HL-60 (cell line): ENCODE results near the gene S1PR2.
A peak's percentile ranks its signal among the peaks of the same experiment; 100 is the strongest.

Experiments used
- DNase-seq, 2 experiments: peaks; one replicate each; pipeline ENCODE4 v3.0.0-alpha.2; 2010 to 2020; ENCODE audit warnings: low read depth in 1 of 2, low spot score in 1 of 2
- H3K27ac ChIP-seq: fragments of 250-450 bp; sonication (Bioruptor Pico); replicated peaks from 2 replicates; pipeline ENCODE4 v1.5.1; 2020; ENCODE audit warnings: mild to moderate bottlenecking, moderate library complexity
- H3K27me3 ChIP-seq: fragments of 250-450 bp; sonication (Bioruptor Pico); 2 replicates; pipeline ENCODE4 v1.5.1; 2021; ENCODE audit warnings: mild to moderate bottlenecking, moderate library complexity; ENCODE audit not compliant: insufficient read depth, poor library complexity, severe bottlenecking
- H3K4me3 ChIP-seq: replicated peaks from 2 replicates; pipeline ENCODE4 v1.5.1; 2011; ENCODE audit warnings: mild to moderate bottlenecking, control low read depth, low read length; ENCODE audit not compliant: insufficient read depth
- CTCF ChIP-seq: IDR thresholded peaks from one replicate; pipeline ENCODE4 v1.5.1; 2011; ENCODE audit warnings: low read length, control low read depth, inconsistent platforms; ENCODE audit not compliant: insufficient read depth
- GABPA ChIP-seq: IDR thresholded peaks from 2 replicates; pipeline ENCODE4 v1.6.1; 2012; ENCODE audit warnings: low read depth
- POLR2AphosphoS5 ChIP-seq: IDR thresholded peaks from 2 replicates; pipeline ENCODE4 v1.6.1; 2012; ENCODE audit warnings: low read depth
- REST ChIP-seq: IDR thresholded peaks from 2 replicates; pipeline ENCODE4 v1.6.1; 2012; ENCODE audit warnings: low read depth; ENCODE audit not compliant: insufficient replicate concordance
- SPI1 ChIP-seq: IDR thresholded peaks from 2 replicates; pipeline ENCODE4 v1.6.1; 2012; ENCODE audit warnings: low read depth, mild to moderate bottlenecking, borderline replicate concordance

The S1PR2 gene

DNA sequence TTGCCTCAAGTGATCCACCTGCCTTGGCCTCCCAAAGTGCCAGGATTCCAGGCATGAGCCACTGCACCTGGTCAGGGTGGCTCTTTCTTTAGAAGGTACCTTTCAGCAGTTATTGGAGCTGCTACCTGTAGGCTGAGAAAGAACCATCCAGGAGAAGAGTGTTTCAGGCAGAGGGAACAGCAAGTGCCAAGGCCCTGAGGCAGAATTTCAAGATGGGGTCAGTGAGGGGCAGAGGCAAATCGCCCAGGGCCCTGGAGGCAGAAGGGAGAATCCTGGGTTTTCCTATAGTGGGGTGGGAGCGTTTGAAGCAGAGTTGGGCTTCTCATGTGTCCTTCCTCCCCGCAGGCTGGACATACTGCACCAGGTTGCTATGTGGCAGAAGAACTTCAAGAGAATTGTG, 23.1 kb upstream of the S1PR2 start:
- no peak overlapping the region for H3K27ac ChIP-seq
- TF ChIP-seq REST (no peak), GABPA (no peak), CTCF (no peak), POLR2AphosphoS5 (no peak), SPI1 (no peak)
- H3K27me3 ChIP-seq, result no peaks in the 10 kb centered on the region
- DNase-seq, result no peak
- no peak overlapping the region for H3K4me3 ChIP-seq

DNA sequence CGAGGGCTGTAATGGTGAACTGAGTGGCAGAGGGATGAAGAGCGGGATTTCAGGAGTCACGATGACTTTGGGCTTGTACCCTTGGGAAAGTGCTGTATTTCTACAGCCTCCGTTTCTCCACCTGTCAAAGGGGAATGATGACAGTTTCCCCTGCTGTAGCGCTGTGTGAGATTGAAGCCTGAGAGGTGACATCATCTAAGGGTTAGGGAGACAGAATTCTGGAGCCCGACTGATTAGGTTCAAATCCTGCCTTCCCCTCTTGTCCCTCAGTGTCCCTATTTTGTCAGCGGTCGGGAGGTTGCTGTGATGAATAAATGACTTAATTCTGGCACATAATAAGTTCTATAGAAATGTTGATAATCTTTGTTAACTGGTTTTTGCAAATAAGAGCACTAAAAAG, 21.6 kb upstream of the S1PR2 start:
- peak overlapping the region; percentile 79 for H3K27ac ChIP-seq
- H3K27me3 ChIP-seq, result no peaks in the 10 kb centered on the region
- H3K4me3 ChIP-seq, result peak overlapping the region; percentile 67
- TF ChIP-seq POLR2AphosphoS5, result no peak
- TF ChIP-seq GABPA, result no peak
- no peak for TF ChIP-seq REST
- TF ChIP-seq SPI1, result no peak
- no peak for TF ChIP-seq CTCF
- DNase-seq, result no peak

DNA sequence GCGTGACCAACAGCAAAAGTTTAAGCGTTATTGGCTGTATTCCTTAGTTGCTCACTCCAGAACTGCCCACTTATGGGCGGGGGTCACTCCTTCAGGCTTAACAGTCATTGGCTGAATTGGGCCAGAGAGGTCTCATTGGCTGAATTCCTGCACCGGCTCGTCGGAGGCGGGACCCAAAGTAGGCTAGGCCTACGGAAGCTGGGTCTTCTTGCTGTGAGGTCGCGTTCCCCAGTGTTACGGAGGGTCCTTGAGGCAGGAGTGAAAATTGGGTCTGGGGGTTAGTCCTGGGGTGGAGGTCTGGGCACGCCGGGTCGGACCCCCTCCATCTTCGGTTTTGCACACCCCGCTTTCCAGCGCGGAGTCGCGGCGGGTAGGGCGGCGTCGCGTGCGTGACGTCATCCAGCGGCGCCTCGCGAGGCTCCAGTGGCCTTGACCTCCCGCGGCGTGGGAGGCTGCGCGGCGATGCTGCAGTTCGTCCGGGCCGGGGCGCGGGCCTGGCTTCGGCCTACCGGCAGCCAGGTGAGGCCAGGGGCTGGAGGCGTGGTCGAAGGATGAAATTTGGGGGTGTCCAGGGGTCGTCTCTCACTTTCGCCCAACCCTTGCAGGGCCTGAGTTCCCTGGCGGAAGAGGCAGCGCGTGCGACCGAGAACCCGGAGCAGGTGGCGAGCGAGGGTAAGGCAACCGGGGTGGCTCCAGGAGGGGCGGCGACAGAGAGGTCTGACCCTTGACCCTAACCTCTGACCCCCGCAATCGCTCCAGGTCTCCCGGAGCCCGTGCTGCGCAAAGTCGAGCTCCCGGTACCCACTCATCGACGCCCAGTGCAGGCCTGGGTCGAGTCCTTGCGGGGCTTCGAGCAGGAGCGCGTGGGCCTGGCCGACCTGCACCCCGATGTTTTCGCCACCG, 20.9 kb upstream of the S1PR2 start, which contains the start of gene MRPL4:
Gene MRPL4 (plus strand): TSS at position 423 of the 903 bp plus-strand sequence. CDS start 40 bp downstream, at position 463.
- H3K27ac ChIP-seq, result peak within 1 kb of the TSS; percentile 79
- peak within 1 kb of the TSS; percentile 67 for H3K4me3 ChIP-seq
- no peaks in the 10 kb centered on the region for H3K27me3 ChIP-seq
- peak; percentile 99 for DNase-seq
- TF ChIP-seq CTCF (no peak), POLR2AphosphoS5 (peak; percentile 93), REST (peak; percentile 47), GABPA (0 out of 2 replicates have a peak, but pooled peaks have one; percentile 16)
